Measurements from ENCODE around the gene CHST8. TPM values are rescaled to one million over a fixed set of nuclear protein-coding genes. Genes with fewer than 3 reads are reported as not detected.
"Not testable (repeated sequence)": the region's sequence is repeated elsewhere in the genome, so short reads cannot be mapped to it uniquely, and the experiment has no call there.

The CHST8 gene
- polyA plus RNA-seq, 3 donors: not detected

DNA sequence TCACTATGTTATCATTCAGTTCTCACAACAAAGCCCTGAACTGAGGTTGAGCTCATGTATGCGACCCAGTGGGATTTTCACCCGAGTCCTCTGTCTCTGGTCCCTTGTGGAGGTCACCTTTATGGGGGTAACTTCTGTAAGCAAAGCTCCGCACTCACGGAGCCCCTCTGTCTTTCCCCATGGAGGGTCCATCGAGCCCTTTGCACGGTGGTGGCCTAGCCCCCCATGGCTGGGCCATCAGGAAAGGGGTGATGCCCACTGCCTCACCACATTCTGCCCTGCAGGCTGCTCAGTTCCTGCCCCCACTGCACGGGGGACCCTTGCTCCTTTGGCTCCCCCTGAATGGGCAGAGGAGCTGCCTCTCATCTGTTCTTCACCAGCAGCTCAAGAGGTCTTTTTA is 39.6 kb downstream of the CHST8 start:
- intact Hi-C loops (cut with micrococcal nuclease): no loop called here
- Mint-ChIP-seq H3K9me3 (peaks cover 0 to 2% (median 0%) of the 10 kb centered on the region in 7 donors), H3K4me3 (no peak overlapping the region), H3K27ac (no peak overlapping the region), H3K27me3 (ENCODE audit: low read depth in 3 of 3) (peaks cover 6 to 20% (median 8%) of the 10 kb centered on the region in 3 donors), H3K4me1 (no peaks in the 10 kb centered on the region), H3K36me3 (no peaks in the 10 kb centered on the region)
- Histone ChIP-seq H4K20me1 (ENCODE audit: insufficient read depth, low read length) (no peaks in the 10 kb centered on the region), H3K4me2 (replicated peaks; ENCODE audit: extremely low read depth, low read length, poor library complexity, severe bottlenecking) (no peak overlapping the region), H3K9me3 (replicated peaks in 1 of 2; ENCODE audit: control insufficient read depth in 1 of 2, insufficient read depth in 1 of 2, low read length in 2 of 2) (no peaks in the 10 kb centered on the region), H3K4me1 (ENCODE audit: control insufficient read depth in 1 of 2, insufficient read depth in 2 of 2, low read length in 2 of 2) (no peaks in the 10 kb centered on the region), H3K9ac (ENCODE audit: insufficient read depth, low read length, poor library complexity, severe bottlenecking) (no peak overlapping the region), H3K27me3 (ENCODE audit: control insufficient read depth in 2 of 2, insufficient read depth in 2 of 2, low read length in 2 of 2) (no peaks in the 10 kb centered on the region), H3K79me2 (ENCODE audit: insufficient read depth, low read length) (no peaks in the 10 kb centered on the region), H3K4me3 (replicated peaks in 1 of 3; ENCODE audit: low read depth in 2 of 3, low read length in 3 of 3) (no peak overlapping the region), H2AFZ (ENCODE audit: insufficient read depth, low read depth, low read length, poor library complexity, severe bottlenecking) (no peak overlapping the region), H3K27ac (ENCODE audit: low read depth in 1 of 2, low read length in 2 of 2) (no peak overlapping the region), H3K36me3 (replicated peaks in 1 of 2; ENCODE audit: control insufficient read depth in 1 of 2, insufficient read depth in 2 of 2, low read length in 2 of 2) (no peaks in the 10 kb centered on the region)
- no peak for DNase-seq
- WGBS (ENCODE audit: insufficient coverage): 93% methylated on average over 7 of the region's 7 CpGs
- TF ChIP-seq, protein P1, sequence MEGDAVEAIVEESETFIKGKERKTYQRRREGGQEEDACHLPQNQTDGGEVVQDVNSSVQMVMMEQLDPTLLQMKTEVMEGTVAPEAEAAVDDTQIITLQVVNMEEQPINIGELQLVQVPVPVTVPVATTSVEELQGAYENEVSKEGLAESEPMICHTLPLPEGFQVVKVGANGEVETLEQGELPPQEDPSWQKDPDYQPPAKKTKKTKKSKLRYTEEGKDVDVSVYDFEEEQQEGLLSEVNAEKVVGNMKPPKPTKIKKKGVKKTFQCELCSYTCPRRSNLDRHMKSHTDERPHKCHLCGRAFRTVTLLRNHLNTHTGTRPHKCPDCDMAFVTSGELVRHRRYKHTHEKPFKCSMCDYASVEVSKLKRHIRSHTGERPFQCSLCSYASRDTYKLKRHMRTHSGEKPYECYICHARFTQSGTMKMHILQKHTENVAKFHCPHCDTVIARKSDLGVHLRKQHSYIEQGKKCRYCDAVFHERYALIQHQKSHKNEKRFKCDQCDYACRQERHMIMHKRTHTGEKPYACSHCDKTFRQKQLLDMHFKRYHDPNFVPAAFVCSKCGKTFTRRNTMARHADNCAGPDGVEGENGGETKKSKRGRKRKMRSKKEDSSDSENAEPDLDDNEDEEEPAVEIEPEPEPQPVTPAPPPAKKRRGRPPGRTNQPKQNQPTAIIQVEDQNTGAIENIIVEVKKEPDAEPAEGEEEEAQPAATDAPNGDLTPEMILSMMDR (IDR thresholded peaks at IDR 0.05): no peak

GRCh38 chr19:33662391-33663092 is 40.8 kb downstream of the CHST8 start:
- no peak overlapping the region for H3K27ac Mint-ChIP-seq
- H3K4me3 Mint-ChIP-seq: no peak overlapping the region
- Histone ChIP-seq H3K79me2 (ENCODE audit: insufficient read depth, low read length) (no peaks in the 10 kb centered on the region), H3K27me3 (ENCODE audit: control insufficient read depth in 2 of 2, insufficient read depth in 2 of 2, low read length in 2 of 2) (no peaks in the 10 kb centered on the region), H3K36me3 (replicated peaks in 1 of 2; ENCODE audit: control insufficient read depth in 1 of 2, insufficient read depth in 2 of 2, low read length in 2 of 2) (no peaks in the 10 kb centered on the region), H4K20me1 (ENCODE audit: insufficient read depth, low read length) (no peaks in the 10 kb centered on the region), H3K9ac (ENCODE audit: insufficient read depth, low read length, poor library complexity, severe bottlenecking) (no peak overlapping the region), H2AFZ (ENCODE audit: insufficient read depth, low read depth, low read length, poor library complexity, severe bottlenecking) (no peak overlapping the region), H3K4me1 (ENCODE audit: control insufficient read depth in 1 of 2, insufficient read depth in 2 of 2, low read length in 2 of 2) (no peaks in the 10 kb centered on the region), H3K4me2 (replicated peaks; ENCODE audit: extremely low read depth, low read length, poor library complexity, severe bottlenecking) (no peak overlapping the region), H3K27ac (ENCODE audit: low read depth in 1 of 2, low read length in 2 of 2) (no peak overlapping the region), H3K9me3 (replicated peaks in 1 of 2; ENCODE audit: control insufficient read depth in 1 of 2, insufficient read depth in 1 of 2, low read length in 2 of 2) (no peaks in the 10 kb centered on the region), H3K4me3 (replicated peaks in 1 of 3; ENCODE audit: low read depth in 2 of 3, low read length in 3 of 3) (no peak overlapping the region)
- intact Hi-C loops (cut with micrococcal nuclease): no loop called here
- no peaks in the 10 kb centered on the region for H3K4me1 Mint-ChIP-seq
- WGBS (ENCODE audit: insufficient coverage): 78% methylated on average over 10 of the region's 11 CpGs
- no peaks in the 10 kb centered on the region for H3K36me3 Mint-ChIP-seq
- H3K27me3 Mint-ChIP-seq (ENCODE audit: low read depth in 3 of 3): peaks cover 0 to 15% (median 6%) of the 10 kb centered on the region in 3 donors
- DNase-seq: no peak
- peaks cover 0 to 2% (median 0%) of the 10 kb centered on the region in 7 donors for H3K9me3 Mint-ChIP-seq
- TF ChIP-seq, protein P1 (IDR thresholded peaks at IDR 0.05): no peak

DNA sequence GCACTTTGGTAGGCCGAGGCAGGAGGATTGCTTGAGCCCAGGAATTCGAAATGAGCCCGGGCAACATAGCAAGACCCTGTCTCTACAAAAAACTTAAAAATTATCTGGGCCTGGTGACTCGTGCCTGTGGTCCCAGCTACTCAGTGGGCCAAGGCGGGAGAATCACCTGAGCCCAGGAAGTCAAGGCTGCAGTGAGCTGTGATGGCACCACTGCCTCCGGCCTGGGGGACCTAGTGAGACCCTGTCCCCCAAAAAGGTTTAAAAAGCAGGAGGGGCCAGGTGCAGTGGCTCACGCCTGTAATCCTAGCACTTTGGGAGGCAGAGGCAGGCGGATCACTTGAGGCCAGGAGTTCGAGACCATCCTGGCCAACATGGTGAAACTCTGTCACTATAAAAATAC is 41.6 kb downstream of the CHST8 start:
- H3K4me3 Mint-ChIP-seq; H3K27ac ChIP-seq (ENCODE audit: low read depth in 1 of 2, low read length in 2 of 2); H3K4me1 ChIP-seq (ENCODE audit: control insufficient read depth in 1 of 2, insufficient read depth in 2 of 2, low read length in 2 of 2); H3K27ac Mint-ChIP-seq; H2AFZ ChIP-seq (ENCODE audit: insufficient read depth, low read depth, low read length, poor library complexity, severe bottlenecking); H4K20me1 ChIP-seq (ENCODE audit: insufficient read depth, low read length); H3K27me3 ChIP-seq (ENCODE audit: control insufficient read depth in 2 of 2, insufficient read depth in 2 of 2, low read length in 2 of 2); H3K4me1 Mint-ChIP-seq; H3K36me3 ChIP-seq (replicated peaks in 1 of 2; ENCODE audit: control insufficient read depth in 1 of 2, insufficient read depth in 2 of 2, low read length in 2 of 2); H3K9me3 Mint-ChIP-seq; H3K36me3 Mint-ChIP-seq; intact Hi-C loops (cut with micrococcal nuclease); H3K9ac ChIP-seq (ENCODE audit: insufficient read depth, low read length, poor library complexity, severe bottlenecking); H3K4me3 ChIP-seq (replicated peaks in 1 of 3; ENCODE audit: low read depth in 2 of 3, low read length in 3 of 3); DNase-seq; H3K9me3 ChIP-seq (replicated peaks in 1 of 2; ENCODE audit: control insufficient read depth in 1 of 2, insufficient read depth in 1 of 2, low read length in 2 of 2); H3K4me2 ChIP-seq (replicated peaks; ENCODE audit: extremely low read depth, low read length, poor library complexity, severe bottlenecking); H3K79me2 ChIP-seq (ENCODE audit: insufficient read depth, low read length): not testable (repeated sequence)
- WGBS (ENCODE audit: insufficient coverage): 86% methylated on average over 5 of the region's 9 CpGs
- H3K27me3 Mint-ChIP-seq (ENCODE audit: low read depth in 3 of 3): peaks cover 0 to 11% (median 3%) of the 10 kb centered on the region in 3 donors

Measured in CD14-positive monocyte (primary cell).